Vagina (tissue), 2 donors: ENCODE measurements around the gene IZUMO1.

Source experiments
- POLR2A ChIP-seq, 2 donors: fragments of 450-650 bp; IDR thresholded peaks; one replicate each; pipeline ENCODE4 v1.6.1; 2017; ENCODE audit warnings: antibody characterized with exemption in 2 of 2, mild to moderate bottlenecking in 2 of 2, moderate library complexity in 2 of 2
- POLR2AphosphoS5 ChIP-seq, 2 donors: sonication (generic); formaldehyde crosslinking; IDR thresholded peaks; one replicate each; pipeline ENCODE4 v1.9.0; 2017; ENCODE audit warnings: antibody characterized with exemption in 2 of 2, mild to moderate bottlenecking in 2 of 2, low read depth in 1 of 2; ENCODE audit not compliant: insufficient read depth in 1 of 2

DNA sequence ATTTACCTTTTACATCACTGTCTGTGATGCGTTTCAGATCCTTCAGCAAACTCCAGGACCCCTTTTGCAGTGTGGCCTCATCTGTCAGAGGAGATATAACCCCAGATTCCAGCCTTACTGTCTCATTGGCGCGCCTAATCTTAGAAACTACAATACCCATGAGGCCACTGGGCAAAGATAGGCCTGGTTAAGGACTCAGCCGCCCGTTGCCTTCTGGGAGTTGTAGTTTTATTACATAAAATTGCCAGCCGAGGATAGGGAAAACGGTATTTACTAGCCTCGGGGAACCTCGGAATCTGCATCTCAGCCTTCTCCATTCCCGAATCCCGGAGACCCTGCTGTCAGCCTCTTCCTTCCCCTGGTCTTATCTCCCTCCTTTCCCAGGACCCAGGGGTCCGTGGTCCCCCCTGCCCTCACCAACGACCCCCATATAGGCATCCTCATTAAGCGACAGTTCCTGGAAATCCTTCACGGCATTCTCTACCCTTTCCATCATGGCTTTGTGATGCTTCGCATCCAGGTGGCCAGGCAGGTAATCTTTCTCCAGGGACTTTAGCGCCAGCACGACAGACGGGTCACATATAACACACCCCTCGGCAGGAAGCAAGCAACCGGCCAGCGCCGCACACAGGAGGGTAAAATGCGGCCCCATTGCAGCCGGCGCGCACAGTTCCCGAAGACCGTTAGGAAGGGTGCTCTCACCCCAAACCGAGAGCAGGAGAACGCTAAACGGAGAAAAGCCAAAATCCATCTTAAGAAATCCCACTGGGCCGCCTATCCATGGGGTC, 1.3 kb downstream of the IZUMO1 start:
- TF ChIP-seq POLR2A (IDR thresholded peaks at IDR 0.05): no peak
- peak in 1 of 2 donors; percentile 51 for TF ChIP-seq POLR2AphosphoS5 (IDR thresholded peaks at IDR 0.05; ENCODE audit: insufficient read depth in 1 of 2, low read depth in 1 of 2)
